Measurements from ENCODE around the gene ZMYM4.

ZMYM4 gene

GRCh38 chr1:35279555-35279904 is 11.0 kb downstream of the ZMYM4 start:
- ATAC-seq = no peak
- TF ChIP-seq TOX (CRISPR knock-in tag; IDR thresholded peaks at IDR 0.05; ENCODE audit: borderline replicate concordance) (no peak), ZNF70 (CRISPR knock-in tag; IDR thresholded peaks at IDR 0.05) (no peak), CSDC2 (CRISPR knock-in tag; IDR thresholded peaks at IDR 0.05) (no peak), PPARA (CRISPR knock-in tag; IDR thresholded peaks at IDR 0.05; ENCODE audit: borderline replicate concordance) (no peak), PATZ1 (CRISPR knock-in tag; IDR thresholded peaks at IDR 0.05; ENCODE audit: borderline replicate concordance) (no peak), TSHZ2 (CRISPR knock-in tag; IDR thresholded peaks at IDR 0.05) (no peak), SNAI2 (CRISPR knock-in tag; IDR thresholded peaks at IDR 0.05) (no peak), CSRNP3 (CRISPR knock-in tag; IDR thresholded peaks at IDR 0.05) (no peak), ISL1 (CRISPR knock-in tag; IDR thresholded peaks at IDR 0.05) (no peak), ESRRG (CRISPR knock-in tag; IDR thresholded peaks at IDR 0.05) (no peak), GLIS3 (CRISPR knock-in tag; IDR thresholded peaks at IDR 0.05) (no peak), ZFP3 (CRISPR knock-in tag; IDR thresholded peaks at IDR 0.05) (no peak), ZC3H10 (CRISPR knock-in tag; IDR thresholded peaks at IDR 0.05) (no peak), ZNF565 (CRISPR knock-in tag; conservative IDR thresholded peaks at IDR 0.05; ENCODE audit: low read depth) (no peak), POU6F1 (CRISPR knock-in tag; IDR thresholded peaks at IDR 0.05; ENCODE audit: borderline replicate concordance, low read depth) (no peak), ZNF8 (CRISPR knock-in tag; IDR thresholded peaks at IDR 0.05) (no peak)

- no peak for TF ChIP-seq TSHZ2 (CRISPR knock-in tag; IDR thresholded peaks at IDR 0.05)
- TF ChIP-seq PPARA (CRISPR knock-in tag; IDR thresholded peaks at IDR 0.05; ENCODE audit: borderline replicate concordance) = no peak
- ATAC-seq = no peak
Measured at GRCh38 chr1:35280006-35280405, 11.5 kb downstream of the ZMYM4 start.

- no peak for ATAC-seq
- TF ChIP-seq ZNF565 (CRISPR knock-in tag; conservative IDR thresholded peaks at IDR 0.05; ENCODE audit: low read depth) = no peak
- TF ChIP-seq ISL1 (CRISPR knock-in tag; IDR thresholded peaks at IDR 0.05) = no peak
- TF ChIP-seq ESRRG (CRISPR knock-in tag; IDR thresholded peaks at IDR 0.05) = no peak
- no peak for TF ChIP-seq PPARA (CRISPR knock-in tag; IDR thresholded peaks at IDR 0.05; ENCODE audit: borderline replicate concordance)
- TF ChIP-seq ARNTL (CRISPR knock-in tag; IDR thresholded peaks at IDR 0.05; ENCODE audit: borderline replicate concordance, low read depth) = no peak
- no peak for TF ChIP-seq CREB5 (CRISPR knock-in tag; IDR thresholded peaks at IDR 0.05; ENCODE audit: low read depth)
- TF ChIP-seq ZNF70 (CRISPR knock-in tag; IDR thresholded peaks at IDR 0.05) = no peak
Measured at GRCh38 chr1:35281565-35281964, 13.1 kb downstream of the ZMYM4 start.

Data from SK-N-SH treated with all-trans-retinoic acid at 6 μM for 48 hours (cell line).